GM18517 (cell line): ENCODE results near the gene EXOC1L.

Experiments used
- ATAC-seq: cut with Tn5 transposase; IDR thresholded peaks from one replicate; pipeline ENCODE4 v1.9.1; 2021; ENCODE audit warnings: mild to moderate bottlenecking, moderate library complexity; ENCODE audit not compliant: unreplicated experiment

EXOC1L gene, protein sequence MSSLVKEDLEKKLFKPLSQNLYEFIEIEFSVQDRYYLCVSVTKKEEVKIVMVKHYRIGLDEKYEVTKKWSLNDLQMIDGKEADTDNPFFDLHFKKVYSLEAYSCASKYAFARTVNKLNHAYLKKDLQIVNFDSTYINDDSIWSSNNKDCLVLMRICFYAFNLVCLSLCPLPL

DNA sequence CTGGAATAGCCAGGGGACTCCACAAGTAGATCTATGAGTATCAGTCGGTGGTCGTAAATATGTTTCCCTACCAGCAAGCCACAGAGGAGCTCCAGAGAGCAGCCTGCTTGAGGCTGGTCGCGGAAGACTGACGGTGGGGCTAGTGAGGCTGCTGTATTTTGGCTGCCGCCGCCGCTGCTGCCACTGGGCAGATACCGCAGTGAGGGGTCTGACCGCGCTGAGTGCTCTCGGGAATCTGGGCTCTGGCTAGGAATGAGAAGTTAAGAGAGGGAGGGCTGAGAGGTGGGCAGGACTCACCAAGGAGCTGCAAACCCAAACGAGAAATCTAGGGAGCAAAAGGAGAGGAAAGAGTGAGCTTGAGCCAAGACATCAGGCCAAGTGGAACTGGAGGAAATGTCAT lies at the start of gene EXOC1L:
TSS of gene EXOC1L (plus strand) at position 157 of the 400 bp plus-strand sequence. CDS start at position 394, 237 bp downstream.
- no peak for ATAC-seq

- no peak for ATAC-seq
Observed at GRCh38 chr4:55770662-55771061, 48.9 kb upstream of the EXOC1L start.

- ATAC-seq = no peak
Observed at GRCh38 chr4:55781341-55781740, 38.2 kb upstream of the EXOC1L start.

- ATAC-seq = no peak
Observed at GRCh38 chr4:55781812-55782211, 37.8 kb upstream of the EXOC1L start.

- no peak for ATAC-seq
Observed at GRCh38 chr4:55783584-55783983, 36.0 kb upstream of the EXOC1L start.

- ATAC-seq = no peak
Observed at GRCh38 chr4:55784747-55785146, 34.8 kb upstream of the EXOC1L start.

DNA sequence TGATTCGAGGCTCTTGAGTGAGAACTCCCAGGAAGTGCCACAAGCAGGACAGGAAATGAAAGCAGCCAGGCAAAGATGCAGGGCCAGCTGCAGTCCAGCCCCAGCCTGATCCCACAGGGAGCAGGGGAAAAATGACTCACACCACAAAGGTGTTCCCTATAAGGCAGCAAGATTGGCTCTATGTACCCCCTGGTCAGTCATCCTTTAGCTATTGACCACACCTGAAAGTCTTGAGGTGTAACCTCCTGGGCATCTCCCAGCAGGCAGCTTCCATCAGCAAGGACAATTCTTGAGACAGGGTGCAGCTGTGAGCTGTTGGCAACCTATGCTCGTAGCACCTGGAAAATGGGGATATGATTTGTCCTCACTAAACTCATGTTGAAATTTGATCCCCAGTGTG lies 27.9 kb upstream of the EXOC1L start:
- no peak for ATAC-seq

DNA sequence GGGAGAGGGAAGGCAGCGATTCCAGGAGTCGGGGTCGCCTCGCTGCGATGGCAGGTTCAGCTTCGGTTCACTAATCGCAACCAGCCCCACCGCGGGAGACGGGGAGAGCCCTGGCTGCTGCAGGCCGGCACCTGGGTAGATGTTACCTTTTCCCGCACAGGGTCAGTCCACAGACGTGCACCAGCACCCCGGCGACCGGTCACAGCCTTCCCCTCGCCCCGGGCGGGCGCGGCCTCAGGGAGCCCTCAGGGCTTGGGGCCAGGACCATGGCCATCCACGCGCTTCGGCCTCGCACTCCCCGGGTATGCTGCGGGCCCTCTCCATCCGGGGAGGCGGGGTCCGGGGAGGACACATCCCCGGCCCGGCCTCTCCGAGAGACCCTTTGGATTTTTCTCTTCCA lies 26.1 kb upstream of the EXOC1L start:
- ATAC-seq = no peak

- ATAC-seq = no peak
Observed at GRCh38 chr4:55794053-55794452, 25.5 kb upstream of the EXOC1L start.

GRCh38 chr4:55795341-55795740 lies 24.2 kb upstream of the EXOC1L start:
- no peak for ATAC-seq

- no peak for ATAC-seq
Observed at GRCh38 chr4:55801498-55801897, 18.1 kb upstream of the EXOC1L start.

DNA sequence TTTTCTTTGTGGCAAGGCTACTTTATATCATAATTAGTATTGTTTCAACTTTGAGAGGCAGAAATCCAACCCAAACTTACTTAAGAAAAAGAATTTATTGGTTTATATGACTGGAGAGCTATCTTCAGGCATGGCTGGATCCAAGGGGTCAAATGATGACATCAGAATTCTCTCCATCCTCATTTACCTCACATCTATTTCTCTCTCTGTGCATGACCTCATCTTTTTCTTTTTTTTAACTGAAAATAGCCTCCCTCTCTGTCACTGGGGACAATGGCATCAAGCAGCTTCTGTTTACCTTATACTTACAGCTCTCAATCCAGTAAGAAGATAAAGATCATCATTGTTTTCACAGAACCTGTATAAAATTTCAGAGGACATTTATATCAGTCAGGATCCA lies 12.0 kb upstream of the EXOC1L start:
- no peak for ATAC-seq

DNA sequence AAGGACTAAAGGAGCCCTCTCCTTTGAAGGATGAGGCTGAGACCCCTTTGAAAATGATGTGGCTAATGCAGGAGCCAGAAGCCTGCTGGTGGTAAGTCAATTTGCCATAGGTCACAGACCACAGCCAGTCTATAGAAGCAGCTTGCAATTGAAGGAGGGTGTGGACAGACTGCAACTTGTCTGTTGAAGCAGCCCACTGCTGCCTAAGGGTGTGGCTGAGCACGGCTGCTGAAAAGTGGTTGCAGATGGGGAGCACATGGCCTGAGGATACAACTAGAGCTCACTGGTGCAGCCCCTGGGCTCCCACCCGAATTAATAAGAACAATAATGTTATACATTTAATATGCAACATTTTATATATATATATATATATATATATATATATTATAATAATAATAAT lies 11.4 kb upstream of the EXOC1L start:
- no peak for ATAC-seq

DNA sequence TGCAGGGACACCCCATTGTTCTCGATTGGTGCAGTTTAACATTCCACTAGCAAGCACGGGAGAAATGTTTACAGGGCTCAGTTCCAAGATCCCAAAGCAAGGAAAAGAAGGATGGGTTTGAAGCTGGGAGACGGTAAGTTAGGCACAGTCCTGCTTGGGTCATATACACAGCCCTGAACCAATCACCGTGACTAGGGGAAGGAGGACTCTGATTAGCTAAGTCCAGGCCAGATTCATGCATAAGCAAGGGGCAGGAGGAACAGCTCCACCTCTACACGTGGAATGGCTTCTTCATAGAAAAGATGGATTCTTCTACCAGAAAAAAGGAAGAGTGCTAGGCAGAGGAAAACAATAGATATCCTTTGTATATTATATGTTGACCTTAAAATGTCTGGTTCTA lies 11.0 kb upstream of the EXOC1L start:
- ATAC-seq = no peak

DNA sequence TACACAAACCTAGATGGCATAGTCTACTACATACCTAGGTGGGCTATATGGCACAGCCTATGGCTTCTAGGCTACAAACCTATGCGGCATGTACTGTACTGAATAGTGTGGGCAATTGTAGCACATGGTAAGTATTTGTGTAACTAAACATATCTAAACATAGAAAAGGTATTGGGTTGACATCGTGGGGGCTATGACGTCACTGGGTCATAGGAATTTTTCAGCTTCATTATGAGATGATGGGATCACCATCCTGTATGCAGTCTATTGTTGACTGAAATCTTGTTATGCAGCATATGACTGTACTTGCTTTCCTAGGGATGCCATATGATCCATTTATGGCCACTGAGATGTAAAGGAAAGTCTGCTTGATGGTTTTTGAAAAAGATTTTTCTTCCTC lies 1.9 kb upstream of the EXOC1L start:
- no peak for ATAC-seq

DNA sequence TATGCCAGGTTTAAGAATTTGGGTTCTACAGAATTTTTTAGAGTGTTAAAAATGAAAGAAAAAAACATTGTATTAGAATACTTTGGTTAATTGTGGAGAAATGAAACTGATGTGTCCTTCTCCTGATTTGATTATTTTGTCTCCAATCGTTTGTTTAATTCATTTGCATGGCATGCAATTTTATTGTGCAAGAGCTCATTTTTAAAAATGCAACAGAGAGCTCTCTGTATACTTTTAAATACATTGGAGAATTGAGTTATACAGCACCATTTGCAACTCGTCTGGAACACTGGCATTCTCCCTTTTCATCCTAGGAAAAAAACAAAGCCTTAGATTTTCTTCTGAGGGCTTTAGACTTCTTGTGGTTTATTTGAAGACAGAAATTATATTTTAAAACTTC lies 689 bp downstream of the EXOC1L start:
- no peak for ATAC-seq

GRCh38 chr4:55822329-55822728 lies 2.7 kb downstream of the EXOC1L start:
- ATAC-seq = no peak

DNA sequence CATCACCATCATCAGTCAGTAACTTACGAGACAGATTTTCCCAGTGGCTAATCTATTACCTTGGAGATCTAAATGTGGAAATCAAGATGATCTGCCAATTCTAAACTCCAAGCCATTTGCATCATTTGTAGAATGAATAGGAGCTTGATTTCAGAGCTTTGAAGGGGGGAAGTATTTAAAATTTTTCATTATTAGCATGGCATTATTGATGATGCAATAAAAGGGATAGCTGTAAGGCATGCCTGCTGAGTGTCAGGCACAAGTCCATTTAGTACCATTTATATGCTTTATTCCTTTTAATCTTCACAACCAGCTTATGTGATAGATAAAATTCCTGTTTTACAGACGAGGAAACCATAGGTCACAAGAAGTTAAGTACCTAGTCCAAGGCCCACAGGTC lies 5.3 kb downstream of the EXOC1L start:
- ATAC-seq = no peak

- ATAC-seq = no peak
Observed at GRCh38 chr4:55826986-55827385, 7.4 kb downstream of the EXOC1L start.

GRCh38 chr4:55827582-55827981 lies 8.0 kb downstream of the EXOC1L start:
- no peak for ATAC-seq

DNA sequence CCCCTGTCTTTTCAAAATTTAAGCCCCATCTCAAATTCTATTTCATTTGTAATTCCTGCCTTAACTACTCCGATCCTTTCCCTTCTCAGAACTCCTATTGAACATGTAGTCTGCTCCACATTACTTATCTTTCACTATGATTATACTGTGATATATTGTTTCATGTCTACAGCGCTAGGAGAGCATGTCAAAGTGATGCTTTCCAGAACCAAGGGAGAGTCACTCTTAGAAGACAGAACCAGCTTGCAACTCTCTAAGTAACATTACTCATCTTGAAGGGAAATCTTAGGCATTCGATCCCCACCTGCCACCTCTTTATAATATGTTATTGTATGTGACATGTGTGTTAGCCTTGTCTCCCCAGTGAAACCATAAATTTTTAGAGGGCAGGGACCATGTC lies 10.5 kb downstream of the EXOC1L start:
- ATAC-seq = no peak

GRCh38 chr4:55830716-55831115 lies 11.1 kb downstream of the EXOC1L start:
- ATAC-seq = no peak

DNA sequence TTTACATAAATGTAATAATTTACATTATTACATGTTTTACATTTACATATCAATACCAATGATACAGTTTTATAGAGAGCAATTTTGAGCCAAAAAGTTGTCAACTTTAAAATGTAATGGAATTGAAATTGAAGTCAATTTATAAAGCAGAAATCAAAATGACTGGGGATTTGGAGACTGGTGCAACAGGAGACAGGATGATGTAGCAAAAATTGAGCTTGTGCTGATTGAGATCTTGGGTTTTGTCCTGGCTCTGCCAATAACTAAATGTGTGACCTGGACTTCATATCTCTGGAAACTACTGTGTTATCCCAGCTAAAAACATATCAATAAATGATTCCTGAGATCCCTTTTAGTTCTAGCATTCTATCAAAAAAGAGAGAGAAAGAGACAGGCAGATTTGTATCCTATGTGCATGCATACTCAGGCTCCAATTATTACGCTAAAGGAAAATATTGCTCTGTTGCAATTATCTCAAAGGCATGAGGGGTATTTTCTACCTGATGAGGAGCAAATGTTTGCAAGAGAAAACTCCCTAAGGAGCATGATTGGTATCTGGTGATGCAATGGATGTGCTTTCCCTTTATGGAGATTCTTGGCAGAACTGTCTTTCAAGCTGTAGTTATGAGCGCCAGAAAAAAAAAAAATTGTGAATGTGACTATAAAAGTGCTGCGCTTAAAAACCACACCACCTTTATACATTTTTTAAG lies 14.7 kb downstream of the EXOC1L start:
- ATAC-seq = no peak
